ENCODE results near the gene SENP1.

SENP1 gene

GRCh38 chr12:48110691-48111311, 4.9 kb upstream of the SENP1 start:
- DNase-seq, result no peak

- no peak for DNase-seq
Observed at GRCh38 chr12:48109424-48109823, 3.5 kb upstream of the SENP1 start.

GRCh38 chr12:48106681-48107613, 1.1 kb upstream of the SENP1 start:
- no peak for DNase-seq

- no peak for DNase-seq
Observed at GRCh38 chr12:48105321-48105866, 485 bp downstream of the SENP1 start.

GRCh38 chr12:48104531-48104930, 1.3 kb downstream of the SENP1 start:
- DNase-seq, result no peak

- no peak for DNase-seq
Observed at GRCh38 chr12:48092611-48093010, 13.3 kb downstream of the SENP1 start.

- no peak for DNase-seq
Observed at GRCh38 chr12:48086327-48086726, 19.6 kb downstream of the SENP1 start.

GRCh38 chr12:48084841-48085460, 20.9 kb downstream of the SENP1 start:
- DNase-seq, result no peak

GRCh38 chr12:48084066-48084465, 21.8 kb downstream of the SENP1 start:
- no peak for DNase-seq

- DNase-seq, result no peak
Observed at GRCh38 chr12:48080821-48081220, 25.1 kb downstream of the SENP1 start.

GRCh38 chr12:48080285-48080684, 25.6 kb downstream of the SENP1 start:
- no peak for DNase-seq

- no peak for DNase-seq
Observed at GRCh38 chr12:48078901-48079300, 27.0 kb downstream of the SENP1 start.

GRCh38 chr12:48077111-48077510, 28.8 kb downstream of the SENP1 start:
- DNase-seq, result no peak

- no peak for DNase-seq
Observed at GRCh38 chr12:48075832-48076231, 30.0 kb downstream of the SENP1 start.

- DNase-seq, result no peak
Observed at GRCh38 chr12:48074266-48074665, 31.6 kb downstream of the SENP1 start.

- no peak for DNase-seq
Observed at GRCh38 chr12:48072266-48072665, 33.6 kb downstream of the SENP1 start.

- DNase-seq, result no peak
Observed at GRCh38 chr12:48071808-48072207, 34.1 kb downstream of the SENP1 start.

GRCh38 chr12:48070731-48071130, 35.1 kb downstream of the SENP1 start:
- DNase-seq, result no peak

- DNase-seq, result no peak
Observed at GRCh38 chr12:48070033-48070432, 35.8 kb downstream of the SENP1 start.

GRCh38 chr12:48069241-48069640, 36.6 kb downstream of the SENP1 start:
- DNase-seq, result no peak

GRCh38 chr12:48068457-48068856, 37.4 kb downstream of the SENP1 start:
- no peak for DNase-seq

- no peak for DNase-seq
Observed at GRCh38 chr12:48067250-48067938, 38.5 kb downstream of the SENP1 start.

- no peak for DNase-seq
Observed at GRCh38 chr12:48065041-48065440, 40.8 kb downstream of the SENP1 start.
